ENCODE results near the gene ANKRD10. TPM values are rescaled to one million over a fixed set of nuclear protein-coding genes. Genes with fewer than 3 reads are reported as not detected.
"Not testable (repeated sequence)": the region's sequence is repeated elsewhere in the genome, so short reads cannot be mapped to it uniquely, and the experiment has no call there.

Gene ANKRD10
- total RNA-seq, 2 experiments from 2014 or later, result 75.5 to 83.8 TPM

GRCh38 chr13:110957181-110957884, 42.5 kb upstream of the ANKRD10 start:
- Mint-ChIP-seq H3K9me3 (no peaks in the 10 kb centered on the region), H3K27me3 (peaks cover 11% of the 10 kb centered on the region), H3K27ac (no peak overlapping the region), H3K36me3 (ENCODE audit: low read depth) (no peaks in the 10 kb centered on the region), H3K4me1 (ENCODE audit: low read depth) (no peaks in the 10 kb centered on the region), H3K4me3 (no peak overlapping the region)
- CTCF ChIA-PET, result no interaction called here
- intact Hi-C loops (cut with DNase I, micrococcal nuclease), result no loop called here
- ATAC-seq (ENCODE audit: poor library complexity) (no peak), DNase-seq (no peak)
- no peak for TF ChIP-seq CTCF (IDR thresholded peaks at IDR 0.05)
- Histone ChIP-seq H3K27me3 (ENCODE audit: control insufficient read depth in 1 of 2, insufficient read depth in 2 of 2, low read length in 2 of 2) (peaks cover 0 to 5% of the 10 kb centered on the region in 2 experiments), H3K36me3 (ENCODE audit: insufficient read depth, low read length) (no peaks in the 10 kb centered on the region), H3K4me3 (ENCODE audit: low read length) (no peak overlapping the region), H3K4me1 (ENCODE audit: insufficient read depth, low read length) (no peaks in the 10 kb centered on the region), H3K27ac (ENCODE audit: low read depth in 1 of 2, low read length in 2 of 2) (no peak overlapping the region), H3K9me3 (ENCODE audit: control insufficient read depth in 1 of 2, insufficient read depth in 1 of 2, low read length in 2 of 2) (peaks cover 8% of the 10 kb centered on the region in 2 experiments)
- POLR2A ChIA-PET, result no interaction called here

DNA sequence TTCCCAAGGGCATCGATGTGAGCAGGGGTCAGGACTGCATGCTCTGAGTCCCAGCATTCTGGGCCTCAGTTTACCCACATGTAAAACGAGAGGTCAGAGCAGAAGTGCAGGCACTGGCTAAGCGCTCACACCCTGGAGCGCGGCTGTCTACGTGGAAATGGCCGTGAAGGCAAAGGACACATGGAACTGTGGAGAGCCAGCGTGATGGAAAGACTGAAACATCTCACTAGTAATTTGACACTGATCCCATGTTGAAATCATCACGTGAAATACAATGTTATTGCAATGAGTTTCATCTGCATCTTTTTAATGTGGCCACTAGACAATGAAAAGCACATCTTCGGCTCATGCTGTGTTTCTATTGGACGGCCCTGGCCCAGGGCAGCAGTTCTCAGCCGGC, 41.3 kb upstream of the ANKRD10 start:
- H3K36me3 Mint-ChIP-seq (ENCODE audit: low read depth); ATAC-seq (ENCODE audit: poor library complexity); H3K27ac ChIP-seq (ENCODE audit: low read depth in 1 of 2, low read length in 2 of 2); H3K36me3 ChIP-seq (ENCODE audit: insufficient read depth, low read length); H3K4me1 ChIP-seq (ENCODE audit: insufficient read depth, low read length); H3K27ac Mint-ChIP-seq; H3K4me1 Mint-ChIP-seq (ENCODE audit: low read depth); H3K9me3 ChIP-seq (ENCODE audit: control insufficient read depth in 1 of 2, insufficient read depth in 1 of 2, low read length in 2 of 2); H3K4me3 ChIP-seq (ENCODE audit: low read length); POLR2A ChIA-PET; H3K4me3 Mint-ChIP-seq; H3K27me3 ChIP-seq (ENCODE audit: control insufficient read depth in 1 of 2, insufficient read depth in 2 of 2, low read length in 2 of 2); intact Hi-C loops (cut with DNase I, micrococcal nuclease); CTCF ChIA-PET; DNase-seq; H3K9me3 Mint-ChIP-seq: not testable (repeated sequence)
- peaks cover 11% of the 10 kb centered on the region for H3K27me3 Mint-ChIP-seq

DNA sequence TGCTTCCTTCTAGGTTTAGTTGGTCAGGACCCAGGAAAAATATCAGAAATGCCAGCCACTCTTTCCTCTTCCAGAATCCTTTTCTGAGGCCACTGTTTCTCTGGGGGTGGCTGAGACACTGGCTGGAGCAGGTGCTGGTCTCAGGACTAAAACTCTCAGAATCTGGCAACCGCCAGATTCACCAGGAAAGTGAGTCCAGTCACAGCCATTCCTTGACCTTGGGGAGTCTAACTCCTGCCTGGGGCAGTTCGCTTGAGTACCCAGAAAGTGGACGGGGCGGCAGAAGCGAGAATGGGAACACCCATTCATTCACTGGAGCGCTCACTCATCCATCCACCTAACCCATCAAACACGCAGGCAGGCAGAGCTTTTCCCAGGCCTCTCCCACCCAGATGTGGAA, 40.7 kb upstream of the ANKRD10 start:
- intact Hi-C loops (cut with DNase I, micrococcal nuclease); H3K4me1 Mint-ChIP-seq (ENCODE audit: low read depth); ATAC-seq (ENCODE audit: poor library complexity); H3K4me3 ChIP-seq (ENCODE audit: low read length); CTCF ChIA-PET; H3K4me3 Mint-ChIP-seq; POLR2A ChIA-PET; H3K9me3 Mint-ChIP-seq; H3K9me3 ChIP-seq (ENCODE audit: control insufficient read depth in 1 of 2, insufficient read depth in 1 of 2, low read length in 2 of 2); H3K36me3 ChIP-seq (ENCODE audit: insufficient read depth, low read length); H3K27ac Mint-ChIP-seq; DNase-seq; H3K36me3 Mint-ChIP-seq (ENCODE audit: low read depth); H3K27ac ChIP-seq (ENCODE audit: low read depth in 1 of 2, low read length in 2 of 2); H3K4me1 ChIP-seq (ENCODE audit: insufficient read depth, low read length); H3K27me3 ChIP-seq (ENCODE audit: control insufficient read depth in 1 of 2, insufficient read depth in 2 of 2, low read length in 2 of 2): not testable (repeated sequence)
- peaks cover 11% of the 10 kb centered on the region for H3K27me3 Mint-ChIP-seq

GRCh38 chr13:110955072-110955503, 40.2 kb upstream of the ANKRD10 start:
- intact Hi-C loops (cut with DNase I, micrococcal nuclease); H3K9me3 Mint-ChIP-seq; H3K27me3 ChIP-seq (ENCODE audit: control insufficient read depth in 1 of 2, insufficient read depth in 2 of 2, low read length in 2 of 2); H3K4me3 Mint-ChIP-seq; H3K36me3 Mint-ChIP-seq (ENCODE audit: low read depth); H3K4me1 Mint-ChIP-seq (ENCODE audit: low read depth); H3K36me3 ChIP-seq (ENCODE audit: insufficient read depth, low read length); H3K4me3 ChIP-seq (ENCODE audit: low read length); POLR2A ChIA-PET; H3K9me3 ChIP-seq (ENCODE audit: control insufficient read depth in 1 of 2, insufficient read depth in 1 of 2, low read length in 2 of 2); H3K4me1 ChIP-seq (ENCODE audit: insufficient read depth, low read length); H3K27ac ChIP-seq (ENCODE audit: low read depth in 1 of 2, low read length in 2 of 2); H3K27ac Mint-ChIP-seq; CTCF ChIA-PET; ATAC-seq (ENCODE audit: poor library complexity): not testable (repeated sequence)
- peak in 2 of 14 experiments; percentile 32 to 43 for DNase-seq
- peaks cover 11% of the 10 kb centered on the region for H3K27me3 Mint-ChIP-seq

GRCh38 chr13:110954533-110954920, 39.7 kb upstream of the ANKRD10 start:
- H3K27me3 ChIP-seq (ENCODE audit: control insufficient read depth in 1 of 2, insufficient read depth in 2 of 2, low read length in 2 of 2); H3K4me1 ChIP-seq (ENCODE audit: insufficient read depth, low read length); ATAC-seq (ENCODE audit: poor library complexity); H3K27ac ChIP-seq (ENCODE audit: low read depth in 1 of 2, low read length in 2 of 2); H3K9me3 ChIP-seq (ENCODE audit: control insufficient read depth in 1 of 2, insufficient read depth in 1 of 2, low read length in 2 of 2); intact Hi-C loops (cut with DNase I, micrococcal nuclease); H3K36me3 ChIP-seq (ENCODE audit: insufficient read depth, low read length); H3K4me1 Mint-ChIP-seq (ENCODE audit: low read depth); CTCF ChIA-PET; POLR2A ChIA-PET; H3K9me3 Mint-ChIP-seq; DNase-seq; H3K27me3 Mint-ChIP-seq; H3K36me3 Mint-ChIP-seq (ENCODE audit: low read depth); H3K27ac Mint-ChIP-seq; H3K4me3 Mint-ChIP-seq; H3K4me3 ChIP-seq (ENCODE audit: low read length): not testable (repeated sequence)

Measured in CD4-positive, alpha-beta T cell (primary cell).